NCI-H446 treated with DMSO at 0.1 percent for 48 hours (cell line): Measurements from ENCODE around the gene FHOD1.

Experiments
- DNase-seq: peaks from one replicate; lab custom pipeline; 2025; lab: John Stamatoyannopoulos, UW

Gene FHOD1

DNA sequence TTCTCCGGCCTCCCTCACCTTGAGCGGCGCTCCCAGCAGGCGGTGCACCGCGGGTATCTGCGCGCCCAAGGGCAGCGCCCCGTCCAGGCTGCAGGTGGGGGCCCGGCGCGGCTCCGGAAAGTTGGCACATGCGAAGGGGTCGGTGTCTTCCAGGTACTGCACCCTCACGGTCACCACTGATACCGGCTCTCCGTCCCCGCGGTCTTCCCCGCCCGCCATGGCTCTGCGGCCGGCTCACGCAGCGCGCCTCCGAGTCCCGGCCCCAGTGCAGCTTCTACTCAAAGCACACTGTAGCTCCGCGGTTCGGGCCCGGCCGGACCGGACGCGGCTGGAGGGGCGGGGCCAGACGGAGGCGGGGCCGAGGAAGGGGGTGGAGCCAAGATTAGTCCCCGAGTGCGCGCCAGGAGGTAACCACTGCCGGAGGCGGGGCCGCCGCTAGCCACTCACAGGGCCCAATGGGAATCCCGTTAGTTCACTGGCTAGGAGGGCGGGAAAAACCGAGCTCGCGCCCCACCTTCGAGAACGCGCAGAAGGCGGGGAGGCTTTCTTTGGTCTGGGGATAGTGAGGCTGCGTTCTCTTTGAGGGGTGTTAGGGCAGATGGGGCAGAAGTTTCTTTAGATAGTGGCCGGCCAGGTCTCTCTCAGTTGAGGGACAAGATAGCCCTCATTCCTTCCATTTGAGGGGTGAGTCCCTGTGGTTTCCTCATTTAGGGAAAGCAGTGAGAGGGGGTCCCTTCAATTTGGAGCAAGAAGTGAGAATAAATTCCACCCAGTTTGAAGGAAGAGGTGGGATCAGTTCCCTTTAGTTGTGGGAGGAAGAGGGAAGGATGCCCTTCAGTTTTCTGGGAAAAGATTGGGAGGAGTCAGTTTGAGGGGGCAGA, at the start of gene FHOD1:
Gene FHOD1 (minus strand): TSS at position 290 of the 881 bp plus-strand sequence. CDS start 71 bp downstream, at position 219.
- peak; percentile 71 for DNase-seq

DNA sequence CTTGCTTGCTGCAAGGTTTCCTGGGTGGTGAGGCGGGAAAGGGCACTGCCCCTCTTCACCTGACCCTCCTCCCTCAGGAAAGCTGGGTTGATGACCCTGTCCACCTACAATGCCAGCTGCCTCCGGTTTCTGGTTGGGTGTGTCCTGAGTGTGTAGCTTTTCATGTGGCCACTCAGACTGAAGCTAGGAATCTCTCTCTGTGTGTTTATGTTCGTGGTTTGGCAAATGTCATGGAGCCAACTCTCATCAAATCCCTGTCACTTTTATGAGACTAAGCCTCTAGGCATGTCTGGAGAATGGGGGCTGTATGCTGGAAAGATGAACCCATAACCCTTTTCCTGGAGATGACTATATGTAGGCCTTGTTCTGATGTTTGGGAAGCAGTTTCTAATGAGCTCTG, 49.1 kb upstream of the FHOD1 start:
- DNase-seq, result no peak

DNA sequence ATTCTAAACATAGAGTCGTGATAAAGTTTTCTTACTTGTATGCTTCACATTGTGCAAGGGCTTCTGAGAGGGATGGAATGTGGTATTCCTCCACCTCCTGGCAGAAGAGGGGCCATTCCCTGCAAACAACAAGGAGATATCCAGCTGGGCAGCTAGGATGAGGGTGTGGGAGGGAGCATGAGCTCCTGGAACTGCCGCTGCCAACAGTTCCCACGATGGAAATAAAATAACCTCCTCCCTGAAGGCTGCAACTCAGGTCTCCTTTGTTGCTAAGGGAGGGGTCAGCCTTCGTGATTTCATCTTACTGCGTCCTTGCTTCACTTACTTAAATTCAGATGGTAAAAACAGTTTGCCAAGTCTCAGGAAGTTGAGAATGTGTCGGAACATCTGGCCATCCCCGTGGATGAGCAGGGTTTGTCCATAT, 47.7 kb upstream of the FHOD1 start:
- DNase-seq, result no peak

DNA sequence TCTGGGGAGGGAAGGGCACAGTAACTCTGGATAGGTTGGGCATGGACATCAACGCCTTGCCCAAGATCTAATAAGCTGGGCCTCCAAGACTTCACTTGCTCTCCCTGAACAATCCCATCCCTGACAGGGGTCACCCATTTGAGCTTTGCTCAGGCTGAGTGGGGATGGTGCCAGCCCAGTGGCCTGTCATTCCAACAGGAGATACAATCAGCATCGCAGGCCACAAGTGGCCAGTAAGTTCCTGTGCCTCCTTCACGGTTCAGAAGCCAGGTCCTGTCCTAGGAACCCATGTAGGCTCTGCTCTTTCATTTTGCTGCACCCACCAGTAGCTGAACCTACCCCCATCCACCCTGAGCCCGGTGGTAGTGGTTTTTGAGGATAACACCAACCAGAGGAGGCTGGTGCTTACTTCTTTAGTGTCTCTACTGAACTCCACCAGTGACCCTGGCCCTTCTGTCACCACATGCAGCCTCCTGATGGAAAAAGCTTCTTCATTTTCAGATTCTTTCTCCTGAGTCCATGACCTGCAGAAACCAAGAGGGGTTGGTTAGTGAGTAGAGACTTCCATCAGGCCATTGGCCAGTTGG, 47.0 kb upstream of the FHOD1 start:
- no peak for DNase-seq

DNA sequence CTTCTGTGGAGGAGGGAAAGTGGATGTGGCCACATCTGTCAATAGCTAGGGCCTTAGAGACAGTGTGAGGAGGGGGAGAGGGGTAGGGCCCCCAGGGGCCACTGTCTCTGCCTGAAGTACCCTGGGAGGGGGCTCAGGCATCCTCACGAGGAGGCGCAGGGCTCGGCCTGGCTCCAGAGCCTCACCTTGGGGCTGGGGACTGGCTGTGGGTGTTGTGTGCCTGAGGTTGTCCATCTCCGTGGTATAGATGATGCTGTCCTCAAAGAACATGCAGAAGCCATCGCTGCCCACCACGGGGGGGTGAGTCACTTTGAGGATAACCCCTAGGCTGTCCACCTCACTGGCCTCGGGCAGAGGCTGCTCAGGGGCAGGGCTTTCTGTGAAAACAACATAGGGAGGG, 44.2 kb upstream of the FHOD1 start:
- DNase-seq, result no peak

DNA sequence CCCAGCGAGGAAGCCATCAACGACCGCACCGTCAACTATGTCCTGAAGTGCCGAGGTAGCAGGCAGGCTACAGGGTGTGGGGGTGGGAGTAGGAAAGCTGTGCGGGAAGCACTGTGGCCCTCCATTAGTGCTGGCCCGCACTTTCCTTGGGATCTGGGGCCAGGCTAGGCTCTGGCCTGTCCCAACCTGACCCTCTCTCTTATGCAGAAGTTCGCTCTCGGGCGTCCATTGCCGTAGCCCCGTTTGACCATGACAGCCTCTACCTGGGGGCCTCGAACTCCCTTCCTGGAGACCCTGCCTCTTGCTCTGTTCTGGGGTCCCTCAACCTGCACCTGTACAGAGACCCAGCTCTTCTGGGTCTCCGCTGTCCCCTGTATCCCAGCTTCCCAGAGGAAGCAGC, 40.7 kb upstream of the FHOD1 start:
- no peak for DNase-seq

DNA sequence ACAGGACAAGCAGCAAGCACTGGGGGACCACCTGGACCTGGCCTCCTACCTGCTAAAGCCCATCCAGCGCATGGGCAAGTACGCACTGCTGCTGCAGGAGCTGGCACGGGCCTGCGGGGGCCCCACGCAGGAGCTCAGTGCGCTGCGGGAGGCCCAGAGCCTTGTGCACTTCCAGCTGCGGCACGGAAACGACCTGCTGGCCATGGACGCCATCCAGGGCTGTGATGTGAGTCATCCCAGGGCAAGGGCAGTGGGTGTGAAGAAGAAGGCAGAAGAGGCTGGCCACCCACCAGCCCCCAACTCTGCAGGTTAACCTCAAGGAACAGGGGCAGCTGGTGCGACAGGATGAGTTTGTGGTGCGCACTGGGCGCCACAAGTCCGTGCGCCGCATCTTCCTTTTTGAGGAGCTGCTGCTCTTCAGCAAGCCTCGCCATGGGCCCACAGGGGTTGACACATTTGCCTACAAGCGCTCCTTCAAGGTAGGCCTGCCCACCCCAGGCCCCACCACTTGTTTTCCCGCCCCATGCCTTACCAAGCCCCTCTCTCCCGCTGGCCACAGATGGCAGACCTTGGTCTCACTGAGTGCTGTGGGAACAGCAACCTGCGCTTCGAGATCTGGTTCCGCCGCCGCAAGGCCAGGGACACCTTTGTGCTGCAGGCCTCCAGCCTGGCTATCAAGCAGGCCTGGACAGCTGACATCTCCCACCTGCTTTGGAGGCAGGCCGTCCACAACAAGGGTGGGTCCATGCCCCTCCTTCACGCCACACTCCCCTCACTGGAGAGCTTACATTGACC, 39.4 kb upstream of the FHOD1 start:
- DNase-seq, result no peak

DNA sequence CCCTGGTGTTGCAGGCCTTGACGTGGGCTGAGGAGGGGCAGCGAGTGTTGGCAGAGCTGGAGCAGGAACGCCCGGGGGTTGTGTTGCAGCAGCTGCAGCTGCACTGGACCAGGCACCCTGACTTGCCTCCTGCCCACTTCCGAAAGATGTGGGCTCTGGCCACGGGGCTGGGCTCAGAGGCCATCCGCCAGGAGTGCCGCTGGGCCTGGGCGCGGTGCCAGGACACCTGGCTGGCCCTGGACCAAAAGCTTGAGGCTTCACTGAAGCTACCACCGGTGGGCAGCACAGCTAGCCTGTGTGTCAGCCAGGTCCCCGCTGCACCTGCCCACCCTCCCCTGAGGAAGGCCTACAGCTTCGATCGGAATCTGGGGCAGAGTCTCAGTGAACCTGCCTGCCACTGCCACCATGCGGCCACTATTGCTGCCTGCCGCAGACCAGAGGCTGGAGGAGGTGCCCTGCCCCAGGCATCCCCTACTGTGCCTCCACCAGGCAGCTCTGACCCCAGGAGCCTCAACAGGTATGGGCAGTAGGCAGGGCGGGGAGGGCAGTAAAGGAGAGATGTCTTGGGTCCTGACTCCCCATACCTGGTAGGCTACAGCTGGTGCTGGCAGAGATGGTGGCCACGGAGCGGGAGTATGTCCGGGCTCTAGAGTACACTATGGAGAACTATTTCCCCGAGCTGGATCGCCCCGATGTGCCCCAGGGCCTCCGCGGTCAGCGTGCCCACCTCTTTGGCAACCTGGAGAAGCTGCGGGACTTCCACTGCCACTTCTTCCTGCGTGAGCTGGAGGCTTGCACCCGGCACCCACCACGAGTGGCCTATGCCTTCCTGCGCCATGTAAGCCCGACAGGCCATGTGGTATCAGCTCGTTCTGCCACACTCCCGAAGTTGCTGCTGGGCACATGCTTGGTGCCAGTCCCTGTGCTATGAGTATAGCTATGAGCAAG, 37.7 kb upstream of the FHOD1 start:
- DNase-seq, result no peak

DNA sequence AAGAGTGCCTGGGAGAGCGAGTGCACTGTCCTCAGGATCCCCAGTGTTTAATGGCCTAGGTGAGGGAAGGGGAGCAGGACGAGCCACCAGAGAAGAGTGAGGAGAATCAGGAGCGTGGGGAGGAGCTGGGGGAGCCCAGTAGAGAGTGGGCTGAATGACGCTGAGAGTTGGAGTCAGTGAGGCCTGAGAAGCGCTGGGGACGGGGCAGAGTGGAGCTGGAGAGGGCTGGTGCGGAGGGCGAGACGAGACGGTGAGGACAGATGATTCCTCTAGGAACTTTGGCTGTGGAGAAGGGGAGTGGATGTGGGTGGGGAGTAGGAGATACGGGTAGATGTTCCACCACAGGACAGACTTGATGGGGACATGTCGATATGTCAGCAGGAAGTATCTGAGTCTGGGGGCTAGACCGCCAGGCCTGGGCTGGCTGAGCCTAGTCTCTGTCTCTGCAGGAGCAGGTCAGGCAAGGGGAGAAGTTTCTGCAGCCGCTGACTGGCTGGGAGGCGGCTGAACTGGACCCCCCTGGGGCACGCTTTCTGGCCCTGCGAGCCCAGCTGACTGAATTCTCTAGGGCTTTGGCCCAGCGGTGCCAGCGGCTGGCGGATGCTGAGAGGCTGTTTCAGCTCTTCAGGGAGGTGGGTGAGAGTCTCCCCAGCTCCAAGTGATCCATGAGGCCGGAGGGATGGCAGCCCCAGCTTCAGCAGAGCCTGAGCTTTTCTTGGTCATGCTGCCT, 36.7 kb upstream of the FHOD1 start:
- DNase-seq, result no peak

DNA sequence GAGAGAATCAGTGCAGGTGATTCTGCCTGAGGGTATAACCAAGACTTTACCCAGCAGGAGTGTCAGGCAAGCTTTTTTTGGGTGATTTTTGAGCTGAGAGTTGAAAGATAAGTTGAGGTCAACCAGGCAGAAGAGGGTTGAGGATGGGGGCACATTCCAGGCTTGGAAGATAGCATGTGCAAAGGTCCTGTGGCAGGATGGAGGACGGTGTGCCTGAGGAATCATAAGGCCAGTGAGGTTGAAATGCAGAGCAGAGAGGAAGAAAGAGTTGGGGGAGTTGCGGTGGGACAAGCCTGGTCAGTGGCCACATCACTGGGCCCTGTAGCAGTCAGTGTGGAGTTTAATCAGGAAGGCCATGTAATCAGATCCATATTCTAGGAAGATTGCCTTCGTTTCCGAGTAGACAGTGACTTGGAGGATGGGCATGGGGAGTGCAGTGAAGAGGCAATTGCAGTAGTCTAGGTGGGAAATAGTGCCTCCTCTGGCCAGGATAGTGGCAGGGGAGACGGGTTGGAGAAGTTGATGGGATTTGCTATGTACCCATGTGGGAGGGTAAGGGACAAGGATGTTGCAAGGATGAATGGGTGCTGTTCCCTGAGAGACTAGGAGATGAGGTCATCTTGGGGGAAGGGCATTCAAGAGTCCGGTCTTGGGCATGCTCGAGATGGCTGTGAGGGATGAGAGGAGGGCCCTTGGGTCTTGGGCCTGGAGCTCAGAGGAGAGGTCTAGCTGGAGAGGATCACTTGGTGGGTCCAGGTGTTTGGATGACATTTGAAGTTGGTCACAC, 36.0 kb upstream of the FHOD1 start:
- no peak for DNase-seq

DNA sequence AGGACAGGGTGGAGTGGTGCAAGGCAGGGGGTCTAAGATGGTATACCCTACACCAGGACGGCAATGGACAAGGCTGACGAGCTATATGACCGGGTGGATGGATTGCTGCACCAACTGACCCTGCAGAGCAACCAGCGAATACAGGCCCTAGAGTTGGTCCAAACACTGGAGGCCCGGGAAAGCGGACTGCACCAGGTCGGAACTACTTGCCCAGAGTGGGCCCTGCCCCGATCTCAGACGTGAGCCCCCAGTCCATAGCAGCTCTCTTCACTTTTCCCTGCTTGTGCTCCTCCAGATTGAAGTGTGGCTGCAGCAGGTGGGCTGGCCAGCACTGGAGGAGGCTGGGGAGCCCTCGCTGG, 35.1 kb upstream of the FHOD1 start:
- DNase-seq, result no peak

DNA sequence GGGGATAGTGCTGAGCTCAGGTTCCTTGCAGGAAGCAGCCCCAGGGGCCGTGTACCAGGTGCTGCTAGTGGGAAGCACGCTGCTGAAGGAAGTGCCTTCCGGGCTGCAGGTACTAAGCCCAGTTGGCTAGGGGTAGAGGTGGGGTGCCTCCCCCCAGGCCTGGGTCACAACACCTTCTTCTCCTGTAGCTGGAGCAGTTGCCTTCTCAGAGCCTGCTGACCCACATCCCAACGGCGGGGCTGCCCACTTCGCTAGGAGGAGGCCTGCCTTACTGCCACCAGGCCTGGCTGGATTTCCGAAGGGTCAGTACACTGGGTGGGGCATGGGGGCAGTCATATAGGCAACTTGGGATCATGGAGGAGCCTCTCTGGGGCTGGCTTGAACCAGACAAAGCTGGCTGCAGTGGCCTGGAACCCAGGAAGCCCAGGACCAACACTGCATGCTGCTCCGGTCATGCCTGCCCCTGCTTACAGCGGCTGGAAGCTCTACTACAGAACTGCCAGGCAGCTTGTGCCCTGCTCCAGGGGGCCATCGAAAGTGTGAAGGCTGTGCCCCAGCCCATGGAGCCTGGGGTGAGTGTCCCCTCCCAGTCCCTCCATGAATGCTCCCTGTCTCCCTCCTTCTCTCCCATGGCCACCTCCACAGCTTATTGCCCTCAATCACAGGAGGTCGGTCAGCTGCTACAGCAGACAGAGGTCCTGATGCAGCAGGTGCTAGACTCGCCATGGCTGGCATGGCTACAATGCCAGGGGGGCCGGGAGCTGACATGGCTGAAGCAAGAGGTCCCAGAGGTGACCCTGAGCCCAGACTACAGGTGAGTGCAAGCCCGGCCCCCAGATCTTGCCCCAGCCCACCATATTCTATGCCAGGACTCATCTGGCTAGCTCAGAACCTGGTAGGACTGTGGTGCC, 34.5 kb upstream of the FHOD1 start:
- no peak for DNase-seq

DNA sequence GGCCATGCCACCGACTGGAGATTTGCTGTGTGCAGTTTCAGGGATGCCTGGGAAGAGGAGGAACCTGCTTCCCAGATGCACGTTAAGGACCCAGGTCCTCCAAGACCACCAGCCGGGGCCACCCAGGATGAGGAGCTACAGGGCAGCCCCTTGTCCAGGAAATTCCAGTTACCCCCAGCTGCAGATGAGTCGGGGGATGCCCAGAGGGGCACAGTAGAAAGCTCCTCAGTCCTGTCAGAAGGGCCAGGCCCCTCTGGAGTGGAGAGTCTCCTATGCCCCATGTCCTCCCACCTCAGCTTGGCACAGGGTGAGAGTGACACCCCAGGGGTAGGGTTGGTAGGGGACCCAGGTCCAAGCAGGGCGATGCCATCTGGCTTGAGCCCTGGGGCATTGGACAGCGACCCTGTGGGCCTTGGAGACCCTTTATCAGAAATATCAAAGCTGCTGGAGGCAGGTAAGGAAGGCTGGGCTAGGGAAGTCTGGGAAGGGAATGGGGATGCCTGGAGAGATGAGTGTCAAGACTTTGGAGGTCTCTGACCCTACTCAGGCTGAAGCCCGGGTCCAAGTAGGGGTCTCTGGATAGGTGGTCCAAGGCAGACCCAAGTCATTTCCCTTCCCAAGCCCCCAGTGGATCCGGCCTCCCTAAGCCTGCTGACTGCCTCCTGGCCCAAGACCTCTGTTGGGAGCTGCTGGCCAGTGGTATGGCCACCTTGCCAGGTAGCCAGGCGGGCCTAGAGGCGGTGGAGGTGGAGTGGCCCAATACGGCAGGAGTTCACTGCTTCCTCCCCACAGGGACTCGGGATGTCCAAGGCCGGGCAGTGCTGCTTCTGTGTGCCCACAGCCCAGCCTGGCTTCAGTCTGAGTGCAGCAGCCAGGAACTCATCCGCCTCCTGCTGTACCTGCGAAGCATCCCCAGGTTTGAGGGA, 33.1 kb upstream of the FHOD1 start:
- DNase-seq, result no peak

DNA sequence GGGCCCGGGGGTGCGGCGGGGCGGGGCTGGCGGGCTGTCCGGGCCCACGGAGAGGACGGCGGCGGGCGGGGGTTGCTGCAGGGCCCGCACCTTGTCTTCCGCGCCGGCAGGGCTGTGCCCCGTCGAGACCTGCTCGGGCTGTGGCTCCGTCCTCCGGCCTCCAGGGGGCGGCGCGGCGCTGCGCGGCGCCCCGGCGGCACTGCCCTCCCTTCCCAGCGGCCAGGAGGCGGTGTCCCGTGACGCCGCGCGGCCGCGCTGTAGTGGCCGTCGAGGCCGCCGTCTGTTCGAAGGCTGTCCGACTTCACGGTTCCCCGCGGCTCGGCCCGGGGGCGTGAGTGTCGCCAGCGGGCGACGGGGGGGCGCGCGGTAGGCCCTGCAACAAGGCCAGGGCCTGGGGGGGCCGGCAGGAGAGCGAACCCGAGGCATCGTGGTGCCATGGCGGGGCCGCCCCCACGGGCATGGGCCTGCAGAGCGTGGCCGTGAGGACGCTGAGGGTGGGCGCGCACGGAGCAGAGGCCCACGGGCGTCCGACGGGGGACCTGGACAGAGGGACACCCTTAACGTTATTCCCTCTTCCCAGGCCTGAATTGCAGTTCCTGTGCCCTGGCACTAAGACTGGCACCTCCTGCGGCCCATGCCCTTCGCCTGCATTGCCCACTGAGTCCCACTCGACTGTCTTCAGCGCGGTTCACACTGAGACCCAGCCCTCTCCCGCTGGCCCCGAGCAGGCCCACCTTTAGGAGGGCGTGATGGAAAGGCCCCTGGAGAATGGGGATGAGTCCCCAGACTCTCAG, 32.2 kb upstream of the FHOD1 start, which contains the start of gene PLEKHG4:
Gene PLEKHG4 (plus strand): TSS at position 237 of the 794 bp plus-strand sequence. CDS start 513 bp downstream, at position 750.
- peak; percentile 52 for DNase-seq

DNA sequence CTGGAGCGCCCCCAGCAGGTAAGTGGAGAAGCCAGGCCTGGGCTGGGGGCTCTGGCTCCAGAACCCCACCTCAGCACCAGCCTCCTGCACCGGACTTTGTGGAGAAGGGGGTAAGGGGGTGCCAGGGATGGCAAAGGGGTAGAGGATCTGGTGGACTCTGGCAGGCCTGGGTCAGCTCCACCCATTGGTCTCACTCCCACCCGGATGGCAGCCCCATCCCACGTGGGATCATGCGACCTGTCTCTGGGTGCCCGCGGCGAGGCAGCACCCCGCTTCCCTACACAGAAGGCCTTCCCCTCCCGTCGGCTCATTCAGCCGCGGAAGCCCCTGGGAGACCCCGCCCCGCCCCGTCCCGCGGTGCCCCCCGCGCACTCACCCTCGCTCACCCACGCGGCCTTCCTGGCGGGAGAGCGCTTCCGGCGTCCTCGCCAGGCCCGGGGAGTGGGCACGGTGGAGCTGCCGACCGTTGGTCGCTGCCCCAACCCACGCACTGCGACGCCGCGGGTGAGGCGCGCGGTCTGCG, 31.6 kb upstream of the FHOD1 start:
- no peak for DNase-seq

DNA sequence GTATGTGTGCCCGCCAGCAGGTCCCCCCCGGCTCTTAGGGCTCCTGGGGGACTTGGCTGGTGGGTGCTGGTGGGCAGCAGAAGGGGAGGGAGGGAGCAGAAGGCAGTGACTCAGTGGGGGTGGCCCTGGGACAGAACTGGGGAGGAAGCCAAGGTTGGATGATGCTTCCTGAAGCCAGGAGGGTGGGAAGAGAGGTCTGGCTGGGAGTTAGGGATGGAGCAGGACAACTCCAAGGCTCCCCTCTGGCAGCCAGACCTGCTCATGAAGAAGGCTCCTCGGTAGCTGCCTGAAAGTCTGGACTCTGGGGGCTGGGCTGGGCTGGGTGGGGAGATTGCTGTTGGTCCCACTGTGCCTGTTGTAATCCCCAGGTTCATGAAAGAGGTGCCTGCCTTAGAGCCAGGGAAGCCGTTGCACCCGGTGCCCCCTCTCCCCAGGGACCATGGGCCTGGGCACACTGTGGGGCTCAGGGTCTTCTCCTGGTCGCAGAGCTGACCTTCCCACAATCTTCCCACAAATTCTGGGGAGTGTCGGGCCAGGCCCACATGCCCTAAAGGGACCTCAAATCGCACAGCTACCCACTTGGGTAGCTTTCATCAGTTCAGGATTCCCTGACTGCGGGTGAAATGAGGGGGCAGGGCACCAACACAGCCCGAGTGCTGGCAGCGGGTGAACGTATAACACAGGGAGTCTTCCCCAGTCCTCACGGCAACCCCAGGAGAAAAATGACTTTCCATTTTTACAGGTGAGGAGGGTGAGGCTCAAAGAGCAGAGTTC, 30.9 kb upstream of the FHOD1 start:
- DNase-seq, result peak; percentile 43
